C4-2B (cell line): ENCODE results near the gene HAO1.

Experiments
- CTCF ChIP-seq: fragments of 450-650 bp; conservative IDR thresholded peaks from 2 replicates; pipeline ENCODE4 v1.5.1; 2017; ENCODE audit warnings: mild to moderate bottlenecking
- ZFX ChIP-seq: fragments of 450-650 bp; IDR thresholded peaks from 2 replicates; pipeline ENCODE4 v1.6.1; 2017

GRCh38 chr20:7881551-7881950, 58.7 kb downstream of the HAO1 start:
- TF ChIP-seq CTCF (no peak), ZFX (no peak)
